Cardiac muscle cell (in vitro differentiated cells and primary cell): ENCODE measurements around the gene TSPAN32. TPM values are rescaled to one million over a fixed set of nuclear protein-coding genes. Genes with fewer than 3 reads are reported as not detected.

ENCODE experiments used
- DNase-seq, 2 donors: peaks; one replicate each; pipeline versions ENCODE4 v3.0.0 to v3.0.0-alpha.2; 2010 to 2017; ENCODE audit warnings: low read depth in 1 of 2, low spot score in 1 of 2
- H3K27ac ChIP-seq: fragments of 200-600 bp; sonication (generic); 2 replicates; pipeline ENCODE4 v1.5.1; 2016
- H3K27me3 ChIP-seq: fragments of 200-600 bp; sonication (generic); 2 replicates; pipeline ENCODE4 v1.6.0; 2016; ENCODE audit warnings: control low read depth
- H3K36me3 ChIP-seq: fragments of 200-600 bp; sonication (generic); 2 replicates; pipeline ENCODE4 v1.5.1; 2016; ENCODE audit warnings: control low read depth
- H3K4me1 ChIP-seq: fragments of 200-600 bp; sonication (generic); 2 replicates; pipeline ENCODE4 v1.8.1; 2017; ENCODE audit warnings: low read depth, mild to moderate bottlenecking, mixed run types
- H3K4me3 ChIP-seq: fragments of 200-600 bp; sonication (generic); 2 replicates; pipeline ENCODE4 v1.5.1; 2016; ENCODE audit warnings: mild to moderate bottlenecking
- H3K9me3 ChIP-seq: fragments of 200-600 bp; sonication (generic); 2 replicates; pipeline ENCODE4 v1.5.1; 2017; ENCODE audit warnings: low read depth, mild to moderate bottlenecking, control low read depth
- polyA plus RNA-seq: library from polyadenylated mRNA; unstranded; fragments of >200 nt; fragmentation: Nextera tagmentation; extraction: Ambion mirVana; gene quantifications from 2 replicates; pipeline ENCODE4 v1.2.1, GENCODE V29; 2016
- total RNA-seq: library from RNA; depleted of rRNA; stranded (reverse); fragments of >200 nt; gene quantifications from 2 replicates; pipeline ENCODE4 v1.2.3, GENCODE V29; 2016
- TF ChIP-seq, protein P1 (sequence below): IDR thresholded peaks from 2 replicates; pipeline ENCODE4 v1.5.1; 2012; ENCODE audit warnings: low read depth, mild to moderate bottlenecking, low read length

The TSPAN32 gene
- total and polyA plus RNA-seq, 2 experiments from 2014 or later: 22.0 to 24.8 TPM

DNA sequence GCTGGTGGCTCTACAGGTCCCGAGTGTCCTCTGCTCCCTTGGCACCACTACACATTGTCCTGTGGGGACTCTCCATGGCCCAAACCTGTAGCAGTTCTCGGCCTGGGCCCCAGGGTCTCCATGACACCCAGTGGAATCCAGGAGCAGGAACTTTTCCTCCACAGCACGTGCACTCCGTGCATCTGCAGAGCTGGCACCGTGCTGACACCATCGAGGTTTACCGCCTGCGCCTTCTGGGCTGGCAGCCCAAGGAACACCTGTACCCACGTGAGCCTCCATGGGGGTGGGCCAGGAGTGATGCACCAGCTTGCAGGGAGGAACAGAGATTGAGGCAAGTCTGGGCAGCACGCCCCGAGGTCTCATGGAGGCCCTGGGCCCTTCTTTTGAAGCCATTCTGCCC, 25.2 kb downstream of the TSPAN32 start:
- Histone ChIP-seq H3K9me3 (no peaks in the 10 kb centered on the region), H3K4me3 (no peak overlapping the region), H3K4me1 (no peaks in the 10 kb centered on the region), H3K36me3 (no peaks in the 10 kb centered on the region), H3K27me3 (no peaks in the 10 kb centered on the region), H3K27ac (no peak overlapping the region)
- no peak for DNase-seq
- TF ChIP-seq, protein P1, sequence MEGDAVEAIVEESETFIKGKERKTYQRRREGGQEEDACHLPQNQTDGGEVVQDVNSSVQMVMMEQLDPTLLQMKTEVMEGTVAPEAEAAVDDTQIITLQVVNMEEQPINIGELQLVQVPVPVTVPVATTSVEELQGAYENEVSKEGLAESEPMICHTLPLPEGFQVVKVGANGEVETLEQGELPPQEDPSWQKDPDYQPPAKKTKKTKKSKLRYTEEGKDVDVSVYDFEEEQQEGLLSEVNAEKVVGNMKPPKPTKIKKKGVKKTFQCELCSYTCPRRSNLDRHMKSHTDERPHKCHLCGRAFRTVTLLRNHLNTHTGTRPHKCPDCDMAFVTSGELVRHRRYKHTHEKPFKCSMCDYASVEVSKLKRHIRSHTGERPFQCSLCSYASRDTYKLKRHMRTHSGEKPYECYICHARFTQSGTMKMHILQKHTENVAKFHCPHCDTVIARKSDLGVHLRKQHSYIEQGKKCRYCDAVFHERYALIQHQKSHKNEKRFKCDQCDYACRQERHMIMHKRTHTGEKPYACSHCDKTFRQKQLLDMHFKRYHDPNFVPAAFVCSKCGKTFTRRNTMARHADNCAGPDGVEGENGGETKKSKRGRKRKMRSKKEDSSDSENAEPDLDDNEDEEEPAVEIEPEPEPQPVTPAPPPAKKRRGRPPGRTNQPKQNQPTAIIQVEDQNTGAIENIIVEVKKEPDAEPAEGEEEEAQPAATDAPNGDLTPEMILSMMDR: no peak

DNA sequence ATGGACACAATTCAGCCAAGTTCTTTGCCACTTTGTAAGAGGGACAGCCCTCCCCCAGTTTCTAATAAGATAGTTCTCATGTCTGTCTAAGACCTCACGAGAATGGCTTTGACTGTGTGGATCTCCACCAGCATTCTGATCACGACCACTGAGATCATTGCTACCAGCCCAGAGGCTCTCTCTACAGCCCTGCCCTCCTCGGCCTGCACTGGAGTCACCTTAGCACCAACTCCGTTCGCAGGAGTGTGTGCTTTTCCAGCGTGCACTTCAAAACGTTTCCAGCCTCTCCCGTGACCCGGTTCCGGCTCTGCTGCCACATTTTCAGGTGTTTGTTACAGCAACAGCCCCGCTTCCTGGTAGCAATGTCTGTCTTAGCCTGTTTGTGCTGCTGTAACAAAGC, 26.2 kb downstream of the TSPAN32 start:
- H3K4me3 ChIP-seq: no peak overlapping the region
- H3K27me3 ChIP-seq: no peaks in the 10 kb centered on the region
- no peak overlapping the region for H3K27ac ChIP-seq
- no peaks in the 10 kb centered on the region for H3K9me3 ChIP-seq
- no peak for DNase-seq
- no peaks in the 10 kb centered on the region for H3K36me3 ChIP-seq
- TF ChIP-seq, protein P1: no peak
- no peaks in the 10 kb centered on the region for H3K4me1 ChIP-seq

GRCh38 chr11:2328656-2329354, 27.0 kb downstream of the TSPAN32 start:
- Histone ChIP-seq H3K36me3 (no peaks in the 10 kb centered on the region), H3K4me1 (no peaks in the 10 kb centered on the region), H3K27me3 (no peaks in the 10 kb centered on the region), H3K4me3 (no peak overlapping the region), H3K27ac (no peak overlapping the region), H3K9me3 (no peaks in the 10 kb centered on the region)
- DNase-seq: no peak
- TF ChIP-seq, protein P1: no peak

GRCh38 chr11:2329551-2329950, 27.7 kb downstream of the TSPAN32 start:
- no peaks in the 10 kb centered on the region for H3K27me3 ChIP-seq
- H3K4me1 ChIP-seq: no peaks in the 10 kb centered on the region
- H3K9me3 ChIP-seq: no peaks in the 10 kb centered on the region
- H3K4me3 ChIP-seq: no peak overlapping the region
- H3K36me3 ChIP-seq: no peaks in the 10 kb centered on the region
- DNase-seq: no peak
- no peak overlapping the region for H3K27ac ChIP-seq
- TF ChIP-seq, protein P1: no peak

DNA sequence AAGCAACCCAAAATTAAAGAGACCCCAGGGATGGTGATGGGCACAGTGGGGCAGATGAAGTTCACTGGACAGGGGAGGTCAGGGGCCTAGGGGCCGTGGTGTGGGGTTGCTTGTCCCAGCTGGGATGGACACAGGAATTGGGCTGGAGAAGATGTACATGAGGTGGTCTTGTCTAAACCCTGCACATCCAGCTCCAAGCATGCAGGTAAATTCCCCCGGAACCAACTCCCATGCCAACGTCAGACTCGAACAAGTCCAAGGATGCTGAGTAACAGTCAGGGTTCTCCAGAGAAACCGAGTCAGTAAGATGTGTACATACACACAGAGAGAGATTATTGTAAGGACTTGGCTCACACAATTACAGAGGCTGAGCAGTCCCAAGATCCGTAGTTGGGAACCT, 28.9 kb downstream of the TSPAN32 start:
- H3K36me3 ChIP-seq: no peaks in the 10 kb centered on the region
- H3K4me1 ChIP-seq: no peaks in the 10 kb centered on the region
- no peak overlapping the region for H3K4me3 ChIP-seq
- TF ChIP-seq, protein P1: no peak
- no peaks in the 10 kb centered on the region for H3K9me3 ChIP-seq
- no peak for DNase-seq
- H3K27me3 ChIP-seq: no peaks in the 10 kb centered on the region
- H3K27ac ChIP-seq: no peak overlapping the region
